Muscle of leg (tissue), 11 donors: Measurements from ENCODE around the gene GATA5. TPM values are rescaled to one million over a fixed set of nuclear protein-coding genes. Genes with fewer than 3 reads are reported as not detected.

Source experiments
- DNase-seq: peaks from one replicate; pipeline ENCODE4 v3.0.0; 2013
- H3K27ac ChIP-seq: one replicate; pipeline ENCODE4 v1.5.1; 2013; ENCODE audit warnings: mild to moderate bottlenecking, low read length, control low read depth
- H3K27me3 ChIP-seq: one replicate; pipeline ENCODE4 v1.6.1; 2013; ENCODE audit warnings: low read length; ENCODE audit not compliant: control insufficient read depth, insufficient read depth
- H3K36me3 ChIP-seq: one replicate; pipeline ENCODE4 v1.6.1; 2013; ENCODE audit warnings: low read length; ENCODE audit not compliant: control insufficient read depth, insufficient read depth
- H3K4me1 ChIP-seq: one replicate; pipeline ENCODE4 v1.6.1; 2013; ENCODE audit warnings: low read length; ENCODE audit not compliant: control insufficient read depth, insufficient read depth
- H3K4me3 ChIP-seq: one replicate; pipeline ENCODE4 v1.5.1; 2013; ENCODE audit warnings: low read length, control low read depth
- H3K9me3 ChIP-seq: replicated peaks from 2 replicates; pipeline ENCODE4 v1.6.1; 2013; ENCODE audit warnings: low read depth, low read length; ENCODE audit not compliant: control insufficient read depth
- WGBS: methylation state at CpG from one replicate; pipeline ENCODE4 v1.1.5; 2013; ENCODE audit warnings: missing lambda C conversion rate; ENCODE audit not compliant: insufficient coverage; 5-methylcytosine and 5-hydroxymethylcytosine counted together
- polyA plus RNA-seq, 8 donors: library from polyadenylated mRNA; unstranded; fragments of 120-200 nt; gene quantifications; one replicate each; pipeline versions ENCODE4 v1.2.1 to v1.2.3, GENCODE V29; 2013; ENCODE audit warnings: inconsistent platforms in 1 of 8, low replicate concordance in 1 of 8; ENCODE audit not compliant: insufficient read length in 8 of 8, insufficient read depth in 1 of 8
- total RNA-seq: library from RNA; stranded (reverse); fragments of 120-200 nt; gene quantifications from one replicate; pipeline ENCODE4 v1.2.4, GENCODE V29; 2013

The GATA5 gene
- total and polyA plus RNA-seq, 9 donors: 0.06 to 2.5 (median 0.08) TPM; not detected in 4

GRCh38 chr20:62516338-62516737 lies 40.5 kb upstream of the GATA5 start:
- H3K9me3 ChIP-seq: no peaks in the 10 kb centered on the region
- H3K36me3 ChIP-seq: no peaks in the 10 kb centered on the region
- H3K27me3 ChIP-seq: peaks cover 8% of the 10 kb centered on the region
- H3K4me3 ChIP-seq: no peak overlapping the region
- no peak for DNase-seq
- H3K4me1 ChIP-seq: peaks cover 77% of the 10 kb centered on the region
- 73% methylated on average over 13 of the region's 13 CpGs for WGBS
- H3K27ac ChIP-seq: no peak overlapping the region

- 89% methylated on average over 9 of the region's 12 CpGs for WGBS
- H3K4me1 ChIP-seq: peaks cover 82% of the 10 kb centered on the region
- no peak for DNase-seq
- H3K4me3 ChIP-seq: no peak overlapping the region
- H3K36me3 ChIP-seq: no peaks in the 10 kb centered on the region
- H3K27ac ChIP-seq: no peak overlapping the region
- no peaks in the 10 kb centered on the region for H3K9me3 ChIP-seq
- peaks cover 8% of the 10 kb centered on the region for H3K27me3 ChIP-seq
Measured at GRCh38 chr20:62515826-62516225, 40.0 kb upstream of the GATA5 start.

GRCh38 chr20:62515280-62515679 lies 39.5 kb upstream of the GATA5 start:
- H3K4me3 ChIP-seq: no peak overlapping the region
- H3K36me3 ChIP-seq: no peaks in the 10 kb centered on the region
- DNase-seq: no peak
- H3K9me3 ChIP-seq: no peaks in the 10 kb centered on the region
- 85% methylated on average over 15 of the region's 16 CpGs for WGBS
- peaks cover 8% of the 10 kb centered on the region for H3K27me3 ChIP-seq
- no peak overlapping the region for H3K27ac ChIP-seq
- peaks cover 85% of the 10 kb centered on the region for H3K4me1 ChIP-seq

GRCh38 chr20:62513991-62514390 lies 38.2 kb upstream of the GATA5 start:
- Histone ChIP-seq H3K36me3 (no peaks in the 10 kb centered on the region), H3K27ac (peak overlapping the region; percentile 95), H3K4me3 (no peak overlapping the region), H3K27me3 (peaks cover 8% of the 10 kb centered on the region), H3K9me3 (no peaks in the 10 kb centered on the region), H3K4me1 (peaks cover 78% of the 10 kb centered on the region)
- 90% methylated on average over 12 of the region's 14 CpGs for WGBS
- DNase-seq: no peak

- H3K36me3 ChIP-seq: no peaks in the 10 kb centered on the region
- no peak overlapping the region for H3K4me3 ChIP-seq
- peak overlapping the region; percentile 97 for H3K27ac ChIP-seq
- WGBS: 42% methylated on average over 20 of the region's 24 CpGs
- DNase-seq: peak; percentile 88
- peaks cover 81% of the 10 kb centered on the region for H3K4me1 ChIP-seq
- H3K9me3 ChIP-seq: no peaks in the 10 kb centered on the region
- peaks cover 8% of the 10 kb centered on the region for H3K27me3 ChIP-seq
Measured at GRCh38 chr20:62511915-62512610, 36.3 kb upstream of the GATA5 start.

- Histone ChIP-seq H3K4me1 (peaks cover 81% of the 10 kb centered on the region), H3K9me3 (no peaks in the 10 kb centered on the region), H3K27ac (peak overlapping the region; percentile 97), H3K36me3 (no peaks in the 10 kb centered on the region), H3K4me3 (no peak overlapping the region), H3K27me3 (peaks cover 8% of the 10 kb centered on the region)
- 65% methylated on average over 8 of the region's 8 CpGs for WGBS
- DNase-seq: peak; percentile 77
Measured at GRCh38 chr20:62511300-62511914, 35.6 kb upstream of the GATA5 start.

GRCh38 chr20:62508641-62509051 lies 32.9 kb upstream of the GATA5 start:
- 79% methylated on average over 6 of the region's 6 CpGs for WGBS
- DNase-seq: no peak
- no peaks in the 10 kb centered on the region for H3K36me3 ChIP-seq
- peaks cover 72% of the 10 kb centered on the region for H3K4me1 ChIP-seq
- H3K27me3 ChIP-seq: peaks cover 9% of the 10 kb centered on the region
- no peaks in the 10 kb centered on the region for H3K9me3 ChIP-seq
- peak overlapping the region; percentile 13 for H3K27ac ChIP-seq
- no peak overlapping the region for H3K4me3 ChIP-seq

- Histone ChIP-seq H3K9me3 (no peaks in the 10 kb centered on the region), H3K4me1 (peaks cover 72% of the 10 kb centered on the region), H3K4me3 (no peak overlapping the region), H3K36me3 (no peaks in the 10 kb centered on the region), H3K27ac (peak overlapping the region; percentile 55), H3K27me3 (peaks cover 8% of the 10 kb centered on the region)
- DNase-seq: no peak
- 70% methylated on average over 17 of the region's 22 CpGs for WGBS
Measured at GRCh38 chr20:62507991-62508640, 32.3 kb upstream of the GATA5 start.

GRCh38 chr20:62507323-62507722 lies 31.5 kb upstream of the GATA5 start:
- H3K36me3 ChIP-seq: no peaks in the 10 kb centered on the region
- 39% methylated on average over 7 of the region's 7 CpGs for WGBS
- peak overlapping the region; percentile 55 for H3K27ac ChIP-seq

GRCh38 chr20:62506791-62507190 lies 31.0 kb upstream of the GATA5 start:
- no peak for DNase-seq
- Histone ChIP-seq H3K36me3 (no peaks in the 10 kb centered on the region), H3K4me3 (no peak overlapping the region), H3K27ac (peak overlapping the region; percentile 9), H3K9me3 (no peaks in the 10 kb centered on the region), H3K27me3 (peaks cover 5% of the 10 kb centered on the region), H3K4me1 (peaks cover 72% of the 10 kb centered on the region)
- WGBS: 80% methylated on average over 12 of the region's 16 CpGs

More at GRCh38 chr20:62507323-62507722, 31.5 kb upstream of the GATA5 start:
- Histone ChIP-seq H3K9me3 (no peaks in the 10 kb centered on the region), H3K4me1 (peaks cover 72% of the 10 kb centered on the region), H3K27me3 (peaks cover 7% of the 10 kb centered on the region), H3K4me3 (no peak overlapping the region)
- DNase-seq: peak; percentile 41
